Measurements from ENCODE around the gene CACNA1E.
A peak's percentile ranks its signal among the peaks of the same experiment; 100 is the strongest.

Gene CACNA1E

GRCh38 chr1:181637998-181638397 lies 154.7 kb downstream of the CACNA1E start:
- no peak for DNase-seq (ENCODE audit: low spot score)

- no peak for DNase-seq (ENCODE audit: low spot score)
Observed at GRCh38 chr1:181640956-181641355, 157.6 kb downstream of the CACNA1E start.

DNA sequence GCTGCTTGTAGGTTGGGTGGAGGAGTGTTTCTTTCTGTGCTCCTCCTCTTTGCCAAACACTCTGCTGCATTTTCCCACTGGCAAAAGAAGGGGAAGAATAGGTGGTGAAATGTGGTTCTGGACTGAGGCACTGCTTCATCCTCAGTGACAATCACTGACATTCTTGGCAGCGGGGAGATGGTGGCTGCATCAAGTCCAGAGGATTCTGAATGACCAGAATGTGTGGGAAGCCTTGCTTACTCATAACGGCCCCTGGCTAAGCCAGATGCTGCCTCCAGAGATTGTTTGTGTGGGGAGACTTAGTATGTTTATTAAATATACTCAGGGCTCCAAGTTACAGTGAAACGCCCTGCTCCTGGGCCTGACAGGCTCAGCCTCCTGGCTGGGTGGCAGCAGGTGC lies 160.3 kb downstream of the CACNA1E start:
- DNase-seq (ENCODE audit: low spot score): no peak

- no peak for DNase-seq (ENCODE audit: low spot score)
Observed at GRCh38 chr1:181645171-181645570, 161.9 kb downstream of the CACNA1E start.

DNA sequence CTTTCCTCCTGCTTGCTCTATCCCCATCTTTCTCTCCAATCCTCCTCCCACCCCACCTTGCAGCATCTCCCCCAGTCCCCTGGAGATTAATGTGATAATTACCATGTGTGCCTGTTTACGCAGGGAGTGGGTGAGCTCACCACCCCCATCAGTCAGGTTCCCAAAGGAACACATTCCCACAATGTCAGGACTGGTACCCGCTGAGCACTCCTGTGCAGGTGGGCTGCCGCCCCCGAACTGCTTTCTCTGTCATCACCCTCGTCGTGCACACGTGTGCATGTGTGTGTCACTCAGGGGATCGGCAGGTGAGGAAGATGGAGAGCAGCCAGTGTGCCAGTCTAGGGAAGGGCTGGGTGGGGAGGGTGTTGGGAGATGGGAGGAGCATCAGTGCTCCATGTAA lies 163.4 kb downstream of the CACNA1E start:
- DNase-seq (ENCODE audit: low spot score): no peak

- no peak for DNase-seq (ENCODE audit: low spot score)
Observed at GRCh38 chr1:181647314-181648035, 164.2 kb downstream of the CACNA1E start.

DNA sequence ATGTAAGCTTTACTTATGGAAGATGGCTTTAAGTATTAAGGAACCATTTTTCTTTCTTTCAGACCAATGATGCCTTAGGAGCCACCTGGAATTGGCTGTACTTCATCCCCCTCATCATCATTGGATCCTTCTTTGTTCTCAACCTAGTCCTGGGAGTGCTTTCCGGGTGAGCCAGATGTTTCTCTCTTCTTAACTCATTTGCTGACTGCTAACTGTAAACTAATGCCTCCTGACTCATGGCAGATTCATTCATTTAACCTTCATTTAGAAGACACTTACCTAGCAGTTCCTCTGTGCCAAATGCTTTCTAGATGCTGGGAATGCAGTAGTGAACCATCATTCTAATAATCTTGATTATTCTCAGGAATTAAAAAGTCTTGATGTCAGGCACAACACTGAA lies 168.0 kb downstream of the CACNA1E start:
- DNase-seq (ENCODE audit: low spot score): no peak

GRCh38 chr1:181655756-181656155 lies 172.4 kb downstream of the CACNA1E start:
- DNase-seq (ENCODE audit: low spot score): no peak

DNA sequence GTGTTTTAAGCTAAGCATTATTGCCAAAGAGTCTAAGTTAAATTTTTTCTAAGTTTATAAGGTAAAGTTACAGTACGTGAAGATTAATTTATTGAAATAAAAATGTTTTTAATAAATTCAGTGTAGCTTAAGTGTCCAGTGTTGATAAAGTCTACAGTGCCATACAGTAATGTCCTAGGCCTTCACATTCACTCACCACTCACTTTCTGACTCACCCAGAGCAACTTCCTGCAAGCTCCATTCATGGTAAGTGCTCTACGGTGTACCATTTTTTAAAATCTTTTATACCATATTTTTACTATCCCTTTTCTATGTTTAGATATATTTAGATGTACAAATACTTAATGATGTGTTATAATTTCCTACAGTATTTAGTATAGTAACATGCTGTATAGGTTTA lies 173.2 kb downstream of the CACNA1E start:
- DNase-seq (ENCODE audit: low spot score): no peak

- no peak for DNase-seq (ENCODE audit: low spot score)
Observed at GRCh38 chr1:181658581-181658980, 175.3 kb downstream of the CACNA1E start.

GRCh38 chr1:181659321-181659957 lies 176.1 kb downstream of the CACNA1E start:
- peak; percentile 8 for DNase-seq (ENCODE audit: low spot score)

DNA sequence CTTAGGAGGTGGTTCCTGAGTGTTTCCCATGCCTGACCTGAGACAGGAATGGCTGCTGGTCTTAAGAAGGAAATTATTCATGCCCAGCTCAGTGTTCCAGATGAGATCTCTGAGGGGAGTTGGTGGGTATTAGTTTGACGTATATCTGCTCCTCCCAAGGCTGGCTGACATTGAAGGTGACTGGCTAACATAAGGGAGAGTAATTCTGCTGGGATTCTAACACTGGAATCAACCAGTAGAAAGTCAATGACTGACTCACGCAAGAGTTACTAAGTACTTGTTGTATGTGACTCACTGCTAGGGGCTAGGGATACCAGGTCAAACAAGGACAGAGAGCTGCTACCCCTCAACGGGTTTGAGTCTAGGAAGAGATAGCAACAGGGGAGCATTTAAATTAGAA lies 177.3 kb downstream of the CACNA1E start:
- no peak for DNase-seq (ENCODE audit: low spot score)

GRCh38 chr1:181661569-181661968 lies 178.3 kb downstream of the CACNA1E start:
- DNase-seq (ENCODE audit: low spot score): no peak

DNA sequence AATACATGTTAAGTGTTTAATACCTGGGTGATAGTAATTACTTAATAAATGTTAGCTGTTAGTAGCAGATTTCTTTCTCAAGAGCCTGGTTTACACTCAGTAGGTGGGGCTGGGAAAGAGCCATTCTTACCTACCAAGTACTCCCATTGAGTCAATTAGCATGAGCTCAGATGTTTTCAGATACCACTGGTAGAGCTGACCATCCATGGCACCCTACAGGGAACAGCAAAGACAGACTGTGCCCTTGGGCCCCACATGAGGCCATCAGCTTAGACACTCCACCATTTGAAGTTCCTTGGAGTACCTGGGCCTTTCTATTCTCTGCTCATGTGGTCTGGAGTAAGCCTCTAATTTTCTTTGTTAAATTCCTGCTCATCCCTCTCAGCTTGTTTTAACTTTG lies 179.3 kb downstream of the CACNA1E start:
- no peak for DNase-seq (ENCODE audit: low spot score)

DNA sequence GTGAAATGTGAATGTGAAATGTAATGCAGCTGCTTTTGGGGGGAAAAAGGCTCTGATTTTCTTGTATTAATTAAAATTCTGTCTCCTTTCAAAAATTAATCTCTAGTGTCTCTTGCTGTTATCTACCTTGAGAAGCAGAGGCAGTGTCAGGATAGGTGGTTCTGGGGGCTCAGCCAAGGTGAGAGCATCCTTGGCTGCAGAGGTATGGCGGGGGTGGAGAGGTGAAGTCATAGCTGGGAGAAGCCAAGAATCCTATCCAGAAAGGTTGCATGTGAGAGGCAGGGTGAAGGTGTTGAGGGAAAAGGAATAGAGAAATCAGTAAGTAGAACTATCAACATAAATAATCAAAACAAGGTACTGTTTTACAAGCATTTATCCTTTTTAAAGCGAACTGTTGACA lies 181.2 kb downstream of the CACNA1E start:
- no peak for DNase-seq (ENCODE audit: low spot score)

- no peak for DNase-seq (ENCODE audit: low spot score)
Observed at GRCh38 chr1:181669246-181669645, 185.9 kb downstream of the CACNA1E start.

GRCh38 chr1:181674617-181675016 lies 191.3 kb downstream of the CACNA1E start:
- DNase-seq (ENCODE audit: low spot score): no peak

- DNase-seq (ENCODE audit: low spot score): no peak
Observed at GRCh38 chr1:181675091-181675917, 192.0 kb downstream of the CACNA1E start.

GRCh38 chr1:181675918-181676190 lies 192.5 kb downstream of the CACNA1E start:
- DNase-seq (ENCODE audit: low spot score): no peak

GRCh38 chr1:181676269-181676668 lies 193.0 kb downstream of the CACNA1E start:
- DNase-seq (ENCODE audit: low spot score): no peak

DNA sequence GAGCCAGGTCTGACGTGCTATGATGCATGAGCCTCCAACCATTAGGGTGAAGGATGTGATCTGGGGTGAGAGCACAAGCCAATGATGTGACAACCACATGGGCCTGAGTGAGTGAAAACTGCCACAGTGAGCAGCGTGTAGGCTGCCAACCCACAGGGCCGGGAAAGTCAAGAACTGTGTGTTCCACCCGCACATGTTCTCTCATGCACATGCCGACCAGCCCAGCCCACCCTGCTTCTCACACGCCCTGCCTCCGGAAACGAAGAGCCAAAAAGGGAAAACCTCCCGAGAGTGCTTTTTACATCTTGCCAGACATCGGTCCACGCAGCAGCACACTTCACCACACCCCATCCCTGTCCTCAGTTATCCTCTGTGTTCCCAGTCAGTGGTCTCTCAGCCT lies 197.0 kb downstream of the CACNA1E start:
- no peak for DNase-seq (ENCODE audit: low spot score)

DNA sequence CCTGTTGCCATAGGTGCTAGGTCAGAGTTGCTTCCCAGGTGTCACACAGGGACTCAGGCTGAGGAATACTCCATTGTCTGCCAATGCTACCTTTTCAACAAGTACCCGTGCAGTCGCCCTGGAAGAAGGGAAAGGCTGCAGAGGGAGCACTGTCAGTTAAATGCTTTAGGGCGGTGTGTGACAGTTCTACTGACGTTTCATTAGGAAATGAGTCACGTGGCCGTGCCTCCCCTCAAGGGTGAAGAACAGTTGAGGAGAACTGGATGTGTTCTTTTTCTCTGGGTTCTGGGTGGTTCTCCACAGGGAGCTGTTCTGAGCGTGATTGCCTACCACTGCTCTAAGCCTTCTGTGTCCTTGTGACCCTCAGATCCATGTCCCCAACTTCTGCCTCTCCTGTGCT lies 197.6 kb downstream of the CACNA1E start:
- no peak for DNase-seq (ENCODE audit: low spot score)

GRCh38 chr1:181685211-181685610 lies 201.9 kb downstream of the CACNA1E start:
- no peak for DNase-seq (ENCODE audit: low spot score)
